HG02943 (cell line): ENCODE data around the gene ARHGAP12.

ENCODE experiments used
- ATAC-seq: cut with Tn5 transposase; IDR thresholded peaks from one replicate; pipeline ENCODE4 v1.9.1; 2021; ENCODE audit warnings: mild to moderate bottlenecking, low read depth, moderate library complexity; ENCODE audit not compliant: unreplicated experiment

ARHGAP12 gene

DNA sequence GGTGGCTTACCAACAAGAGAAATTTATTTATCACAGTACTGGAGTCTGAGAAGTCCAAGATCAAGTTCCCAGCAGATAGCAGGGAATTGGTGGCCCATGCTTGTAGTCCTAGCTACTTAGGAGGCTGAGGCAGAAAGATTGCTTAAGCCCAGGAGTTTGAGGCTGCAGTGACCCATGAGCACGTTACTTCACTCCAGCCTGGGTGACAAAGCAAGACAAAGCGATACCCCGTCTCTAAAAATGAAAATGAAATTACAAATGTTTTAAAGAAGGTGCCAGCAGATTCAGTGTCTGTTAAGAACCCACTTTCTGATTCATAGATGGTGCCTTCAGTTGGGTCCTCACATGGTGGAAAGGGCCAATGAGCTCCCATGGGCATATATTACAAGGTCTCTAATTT, 20.6 kb upstream of the ARHGAP12 start:
- ATAC-seq = no peak

DNA sequence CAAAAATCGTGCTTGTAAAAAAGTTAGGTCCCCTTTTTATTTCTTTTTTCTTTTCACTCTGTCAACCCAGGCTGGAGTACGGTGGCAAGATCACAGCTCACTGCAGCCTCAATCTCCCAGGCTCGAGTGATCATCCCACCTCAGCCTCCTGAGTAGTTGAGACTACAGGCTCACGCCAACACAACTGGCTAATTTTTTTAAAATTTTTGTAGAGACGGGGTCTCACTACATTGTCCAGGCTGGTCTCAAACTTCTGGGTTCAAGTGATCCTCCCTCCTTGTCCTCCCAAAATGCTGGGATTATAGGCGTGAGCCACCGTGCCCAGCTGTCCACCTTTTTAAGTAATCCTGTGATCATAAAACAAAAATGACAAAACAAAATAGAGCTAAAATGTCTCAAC, 19.4 kb upstream of the ARHGAP12 start:
- no peak for ATAC-seq

DNA sequence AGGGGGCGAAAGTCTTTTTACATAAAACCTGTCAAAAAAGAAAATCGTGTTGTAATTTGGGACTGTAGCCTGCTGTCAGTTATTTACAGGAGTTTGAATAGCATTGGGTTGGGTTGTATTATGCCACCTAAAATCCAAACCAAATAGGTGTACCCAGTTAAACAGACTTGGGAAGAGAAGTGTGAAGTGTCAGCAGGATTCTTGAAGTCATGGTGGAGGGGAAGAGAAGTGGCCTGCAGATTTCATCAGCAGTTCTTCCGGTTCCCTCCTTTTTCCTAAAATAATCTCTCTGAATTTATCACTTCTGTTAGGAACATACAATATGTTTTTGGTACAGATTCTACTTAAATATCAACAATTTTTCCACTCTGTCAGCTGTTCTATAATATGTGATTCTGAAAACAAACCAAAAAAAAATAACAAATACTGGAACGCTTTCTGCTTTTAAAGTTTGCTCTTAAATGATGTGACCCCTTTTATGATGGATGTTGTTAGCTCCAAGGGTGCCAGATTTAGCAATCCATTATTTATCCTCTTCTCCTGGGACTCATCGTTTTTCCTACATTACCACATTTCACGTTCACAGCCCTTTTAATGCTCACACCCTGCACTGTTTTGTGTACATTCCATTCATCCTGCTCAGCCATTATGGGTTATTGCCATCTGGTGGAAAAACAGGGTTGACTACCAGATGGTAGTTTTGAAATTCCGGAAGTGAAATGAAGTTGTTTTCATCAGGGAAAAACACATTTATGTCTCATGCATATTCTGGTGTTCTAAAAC, 18.7 kb upstream of the ARHGAP12 start:
- ATAC-seq = no peak

DNA sequence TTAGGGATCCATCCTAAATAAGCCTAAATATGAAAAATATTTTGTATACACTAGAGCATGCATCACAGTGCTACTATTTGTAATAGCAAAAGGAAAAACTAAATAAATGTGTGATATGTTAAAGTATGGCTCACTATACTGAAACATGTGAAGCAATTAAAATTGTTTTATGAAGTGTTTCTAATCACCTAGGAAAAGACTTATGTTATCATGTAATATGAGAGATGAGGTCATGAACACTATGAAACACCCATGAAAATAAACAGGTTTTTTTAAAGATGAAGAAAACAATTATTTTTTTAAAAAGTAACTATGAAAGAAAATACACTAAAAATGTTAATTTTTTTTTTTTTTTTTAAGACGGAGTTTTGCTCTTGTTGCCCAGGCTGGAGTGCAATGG, 16.8 kb upstream of the ARHGAP12 start:
- no peak for ATAC-seq

DNA sequence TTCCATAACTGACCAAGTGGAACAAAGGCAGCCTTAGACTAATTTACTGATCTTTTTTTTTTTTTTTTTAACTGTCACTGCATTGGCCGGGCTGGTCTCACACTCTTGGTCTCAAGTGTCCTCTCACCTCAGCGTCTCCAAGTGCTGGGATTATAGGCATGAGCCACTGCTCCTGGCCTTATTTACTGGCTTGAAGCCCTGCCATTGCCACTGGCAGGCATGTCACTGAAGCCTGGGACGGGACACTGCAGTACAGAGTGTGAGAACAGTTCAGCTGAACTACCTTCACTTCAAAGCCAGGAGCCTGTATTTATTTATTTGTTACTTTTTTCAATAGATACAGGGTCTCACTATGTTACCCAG, 15.4 kb upstream of the ARHGAP12 start:
- no peak for ATAC-seq

DNA sequence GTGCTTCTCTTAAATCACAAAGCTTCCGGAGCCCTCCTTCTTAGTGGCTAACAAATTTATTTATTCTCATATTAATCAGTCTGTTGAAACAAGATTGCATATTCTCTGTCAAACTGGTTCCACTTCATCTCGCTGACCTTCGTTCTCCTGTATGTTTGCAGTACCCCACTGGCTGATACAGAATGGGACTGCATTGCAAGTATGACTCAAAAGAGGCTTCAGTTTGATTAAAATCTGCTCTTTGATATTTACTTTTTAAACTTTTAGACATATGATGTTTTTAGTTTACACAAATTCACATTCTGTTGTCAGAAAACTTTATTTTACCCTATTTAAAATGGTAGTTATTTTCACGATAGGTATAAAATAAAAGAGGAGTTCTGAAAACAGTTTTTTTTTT, 14.3 kb upstream of the ARHGAP12 start:
- no peak for ATAC-seq

DNA sequence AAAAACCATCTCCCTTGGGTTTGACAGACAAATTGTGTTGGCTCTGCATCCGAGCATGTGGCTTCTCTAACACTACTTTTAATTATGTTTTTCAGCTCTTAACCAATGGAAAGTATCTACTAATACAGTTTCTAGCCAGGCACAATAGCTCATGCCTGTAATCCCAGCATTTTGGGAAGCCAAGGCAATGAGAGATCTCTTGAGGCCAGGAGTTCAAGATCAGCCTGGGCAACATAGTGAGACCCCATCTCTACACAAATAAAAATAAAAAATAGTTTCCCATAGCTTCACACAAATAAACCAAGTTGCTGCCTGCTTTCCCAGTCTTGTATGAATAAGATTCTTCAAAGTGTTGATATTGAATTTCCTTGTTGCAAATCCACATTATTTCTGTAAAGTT, 13.8 kb upstream of the ARHGAP12 start:
- no peak for ATAC-seq

DNA sequence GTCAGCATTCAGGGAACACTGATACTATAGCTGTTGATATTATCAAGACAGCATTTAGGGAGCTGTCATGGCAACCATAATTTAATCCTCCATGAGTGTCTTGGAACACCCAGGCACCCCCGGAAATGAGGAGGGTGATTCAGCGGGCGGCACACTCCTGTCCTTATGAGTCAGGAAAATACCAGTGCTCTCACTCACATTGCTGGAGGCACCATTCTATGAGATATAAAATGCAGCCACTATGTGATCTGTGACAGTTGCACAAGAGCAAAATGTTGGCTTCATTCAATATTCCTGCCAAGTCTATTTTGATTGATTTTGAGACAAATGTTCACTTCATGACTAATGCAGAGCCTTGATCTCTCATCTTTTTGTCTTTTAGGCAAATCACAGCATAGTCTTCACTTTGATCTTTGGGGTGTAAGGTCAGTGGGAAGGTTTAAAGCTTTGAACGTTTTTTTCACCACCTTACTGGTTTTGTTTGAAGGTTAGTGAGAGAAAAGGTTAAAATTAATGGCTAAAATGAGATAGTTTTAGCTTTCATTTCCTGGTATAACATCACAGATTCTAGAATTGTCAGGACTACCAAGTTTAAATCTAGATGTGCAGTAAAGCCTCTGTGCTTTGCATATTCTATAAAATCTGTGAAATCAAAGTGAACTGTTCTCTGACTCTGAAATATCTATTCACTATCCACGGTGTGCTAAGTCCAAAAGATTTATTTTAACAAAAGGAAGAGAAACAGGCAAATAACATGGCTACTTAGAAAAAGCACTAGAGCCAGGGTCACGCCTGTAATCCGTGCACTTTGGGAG, 12.4 kb upstream of the ARHGAP12 start:
- ATAC-seq = no peak

DNA sequence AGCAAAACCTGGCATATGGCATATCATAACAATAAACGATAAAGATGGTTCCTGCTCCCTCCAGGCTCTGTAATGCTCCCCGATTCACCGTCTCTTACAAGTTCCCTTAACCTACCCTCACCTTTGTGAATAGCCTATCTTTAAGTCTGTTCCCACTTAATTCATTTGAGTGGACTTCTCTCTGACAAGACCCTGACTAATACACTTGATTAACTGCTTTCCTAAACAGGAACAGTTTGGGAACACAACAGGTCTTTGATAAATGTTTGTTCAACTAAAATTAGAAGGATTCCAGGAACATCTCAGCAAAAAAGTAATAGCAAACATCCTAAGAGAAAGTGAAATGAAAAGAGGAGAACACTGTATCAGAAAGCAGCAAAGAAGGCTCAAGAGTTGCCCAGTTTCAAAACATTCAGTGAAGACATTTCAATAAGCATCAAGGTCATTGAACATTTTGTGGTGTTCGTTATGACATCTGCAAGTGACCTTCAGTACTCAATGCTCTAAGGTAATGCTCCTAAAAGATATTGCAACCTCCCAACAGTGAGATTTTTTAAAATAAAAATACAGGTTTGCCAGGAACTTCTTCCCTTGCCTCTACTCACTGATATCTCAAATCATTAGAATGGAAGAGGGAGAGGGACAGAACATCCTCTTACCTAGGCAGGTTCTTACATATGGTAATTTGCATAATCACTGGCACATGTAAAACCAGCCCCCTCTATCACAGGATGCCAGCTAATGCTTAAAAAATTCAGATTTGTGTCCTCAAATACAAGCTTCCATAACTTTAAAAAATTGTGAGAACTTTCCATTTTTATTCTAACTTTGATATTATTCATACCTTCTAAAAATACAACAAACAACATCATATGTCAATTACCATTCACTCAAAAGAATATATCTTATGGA, 11.4 kb upstream of the ARHGAP12 start:
- ATAC-seq = no peak

DNA sequence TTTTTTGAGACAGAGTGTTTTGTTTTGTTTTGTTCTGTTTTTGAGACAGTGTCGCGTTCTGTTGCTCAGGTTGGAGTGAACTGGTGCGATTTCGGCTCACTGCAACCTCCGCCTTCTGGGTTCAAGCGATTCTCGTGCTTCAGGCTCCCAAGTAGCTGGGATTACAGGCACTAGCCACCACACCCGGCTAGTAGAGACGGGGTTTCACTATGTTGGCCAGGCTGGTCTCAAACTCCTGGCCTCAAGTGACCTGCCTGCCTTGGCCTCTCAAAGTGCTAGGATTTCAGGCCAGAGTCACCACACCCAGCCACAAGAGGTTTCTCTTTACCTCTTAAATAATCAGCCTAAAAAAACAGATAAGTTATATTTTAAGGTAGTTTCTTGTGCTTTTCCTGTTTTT, 8.7 kb upstream of the ARHGAP12 start:
- no peak for ATAC-seq

DNA sequence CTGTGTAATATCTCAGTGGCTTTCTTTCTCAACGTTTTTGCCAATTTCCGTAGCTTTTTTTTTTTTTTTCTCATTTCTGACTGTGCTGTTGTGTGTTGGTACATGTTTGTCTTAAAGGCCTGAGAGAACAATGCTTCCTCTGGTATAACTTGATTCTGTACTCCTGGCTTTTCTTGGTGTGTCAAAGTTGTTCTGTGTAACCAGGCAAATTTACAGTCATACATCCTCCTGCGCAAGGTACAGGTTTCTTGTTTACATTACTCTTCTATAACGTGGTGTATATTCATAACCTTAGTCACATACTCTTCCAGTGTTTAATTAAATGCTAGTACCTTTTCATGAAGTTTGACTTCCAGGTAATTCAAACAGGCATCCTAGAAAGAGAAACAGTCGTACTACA, 8.3 kb upstream of the ARHGAP12 start:
- ATAC-seq = no peak

DNA sequence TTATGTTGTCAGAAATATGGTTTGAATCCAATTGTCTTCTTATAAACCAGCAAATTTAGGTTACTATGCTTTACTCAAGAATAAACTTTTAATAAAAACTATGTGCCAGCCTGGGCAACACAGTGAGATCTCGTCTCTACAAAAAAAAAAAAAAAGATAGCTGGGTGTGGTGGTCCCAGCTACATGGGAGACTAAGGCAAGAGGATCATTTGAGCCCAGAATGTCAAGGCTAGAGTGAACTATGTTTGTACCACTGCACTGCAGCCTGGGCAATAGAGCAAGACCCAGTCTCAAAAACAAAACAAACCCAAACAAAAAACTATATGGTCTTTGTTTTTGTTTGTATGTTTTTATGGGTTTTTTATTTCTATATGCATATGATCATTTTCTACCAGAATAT, 7.5 kb upstream of the ARHGAP12 start:
- ATAC-seq = no peak

DNA sequence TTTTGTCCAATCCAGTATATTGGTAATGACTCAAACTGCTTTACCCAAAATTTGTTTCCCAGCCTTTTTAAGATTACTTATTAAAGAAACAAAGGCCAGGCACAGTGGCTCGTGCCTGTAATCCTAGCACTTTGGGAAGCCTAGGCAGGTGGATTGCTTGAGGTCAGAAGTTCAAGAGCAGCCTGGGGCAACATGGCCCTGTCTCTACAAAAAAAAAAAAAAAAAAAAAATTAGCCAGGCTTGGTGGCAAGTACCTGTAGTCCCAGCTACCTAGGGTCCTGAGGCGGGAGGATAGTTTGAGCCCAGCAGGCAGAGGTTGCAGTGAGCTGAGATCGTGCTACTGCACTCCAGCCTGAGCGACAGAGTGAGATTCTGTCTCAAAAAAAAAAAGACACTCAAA, 7.0 kb upstream of the ARHGAP12 start:
- ATAC-seq = no peak

DNA sequence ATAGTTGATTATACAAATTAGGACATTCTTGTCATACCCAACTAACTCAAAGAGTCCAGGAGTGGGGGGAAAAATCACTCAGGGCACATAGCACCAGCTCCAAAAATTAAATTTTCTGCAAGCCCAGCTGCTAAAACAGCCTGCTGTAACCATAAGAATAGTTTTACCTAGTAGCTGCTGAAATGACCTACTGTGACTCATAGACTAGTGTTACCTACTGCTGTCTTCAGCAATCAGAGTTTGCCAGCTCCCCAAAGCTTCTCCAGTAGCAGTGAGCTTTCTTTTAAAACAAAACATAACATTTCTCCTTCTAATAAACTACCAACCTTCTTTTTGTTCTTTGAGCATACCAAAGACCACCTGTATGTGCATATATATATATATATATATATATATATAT, 4.2 kb upstream of the ARHGAP12 start:
- no peak for ATAC-seq

DNA sequence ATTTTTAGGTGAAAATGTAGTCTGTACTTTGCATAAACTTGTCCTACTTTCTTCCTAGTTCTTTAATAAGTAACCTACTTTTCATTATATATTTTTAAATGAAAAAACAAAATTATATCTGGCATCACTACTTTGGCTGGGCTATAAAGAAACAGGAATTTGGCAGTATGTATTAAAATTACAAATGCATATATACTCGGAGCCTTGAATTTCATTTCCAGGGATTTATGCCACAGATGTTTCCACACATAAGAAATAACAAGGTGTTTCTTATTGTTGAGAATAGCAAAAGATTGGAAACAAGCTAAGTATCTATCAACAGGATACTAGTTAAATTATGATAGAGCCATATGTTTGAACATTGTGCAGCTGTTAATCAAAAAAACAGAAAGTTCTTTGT, 2.2 kb upstream of the ARHGAP12 start:
- no peak for ATAC-seq

DNA sequence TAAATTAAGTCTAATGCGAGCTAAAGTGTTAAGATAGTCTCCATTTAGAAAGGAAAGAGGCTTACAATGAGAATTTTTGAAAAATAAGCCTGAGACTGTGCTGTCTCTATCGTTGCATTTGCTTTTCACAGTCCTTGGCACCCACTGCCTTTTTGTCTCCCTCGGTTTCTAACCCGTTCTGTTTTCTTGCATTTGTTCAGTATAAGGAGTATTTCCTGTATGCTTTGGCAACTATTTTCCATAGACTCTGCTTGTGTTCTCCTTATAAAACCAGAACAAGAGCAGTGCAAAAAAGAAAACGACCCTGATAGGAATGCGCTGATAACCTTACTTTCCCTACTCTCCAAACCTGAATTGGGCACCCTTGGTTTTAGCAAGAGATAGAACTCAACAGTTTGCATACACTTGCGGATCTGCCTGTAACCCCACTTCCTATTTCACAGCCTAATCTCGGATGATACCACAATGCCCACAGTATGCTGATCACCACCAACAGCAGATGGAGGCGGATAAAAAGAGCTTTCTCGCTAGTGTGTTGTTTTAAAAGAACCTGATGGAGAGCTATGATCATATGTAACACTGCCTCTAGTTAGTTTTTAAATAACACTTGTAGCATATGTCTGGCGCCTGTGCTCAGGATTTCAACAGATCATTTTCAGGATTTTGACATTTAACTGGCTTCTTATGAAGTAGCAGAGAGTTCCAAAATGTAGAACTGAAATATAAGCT, 1.6 kb upstream of the ARHGAP12 start:
- no peak for ATAC-seq

DNA sequence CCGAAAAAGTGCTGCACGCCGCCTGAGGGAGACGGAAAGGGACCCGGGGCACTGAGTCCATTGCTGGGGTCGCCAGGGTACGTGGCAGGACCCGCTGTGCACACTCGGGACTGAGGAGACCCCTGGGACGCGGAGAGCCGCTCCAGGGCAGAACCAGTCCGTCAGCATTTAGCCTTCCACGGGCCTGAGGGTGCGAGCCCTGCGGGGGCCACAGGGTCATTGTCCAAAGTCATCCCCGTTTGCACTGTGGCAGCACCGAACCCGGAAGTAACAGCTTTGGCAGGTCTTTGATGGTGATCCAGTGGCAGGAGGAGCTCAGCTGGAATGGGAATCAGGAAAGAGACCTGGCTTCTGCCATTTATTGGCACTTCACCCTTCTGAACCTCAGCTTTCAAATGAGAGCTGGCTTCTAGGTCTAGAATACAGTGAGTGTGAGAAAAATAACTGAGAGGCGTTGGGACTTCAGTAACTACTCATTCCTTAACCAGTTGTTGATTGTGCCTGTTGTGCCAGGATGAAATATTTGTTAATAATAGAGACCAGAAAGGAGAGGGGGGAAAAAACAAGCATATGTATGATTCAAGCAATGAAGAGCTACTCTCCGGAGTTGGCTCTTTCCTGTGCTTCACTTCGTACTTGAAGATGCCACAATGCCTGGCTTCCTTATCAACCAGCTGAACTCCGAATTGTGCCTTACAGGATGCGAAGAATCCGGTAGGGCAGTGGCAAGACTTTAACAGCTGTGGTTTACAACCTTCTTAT, 811 bp upstream of the ARHGAP12 start:
- ATAC-seq = peak; percentile 13

DNA sequence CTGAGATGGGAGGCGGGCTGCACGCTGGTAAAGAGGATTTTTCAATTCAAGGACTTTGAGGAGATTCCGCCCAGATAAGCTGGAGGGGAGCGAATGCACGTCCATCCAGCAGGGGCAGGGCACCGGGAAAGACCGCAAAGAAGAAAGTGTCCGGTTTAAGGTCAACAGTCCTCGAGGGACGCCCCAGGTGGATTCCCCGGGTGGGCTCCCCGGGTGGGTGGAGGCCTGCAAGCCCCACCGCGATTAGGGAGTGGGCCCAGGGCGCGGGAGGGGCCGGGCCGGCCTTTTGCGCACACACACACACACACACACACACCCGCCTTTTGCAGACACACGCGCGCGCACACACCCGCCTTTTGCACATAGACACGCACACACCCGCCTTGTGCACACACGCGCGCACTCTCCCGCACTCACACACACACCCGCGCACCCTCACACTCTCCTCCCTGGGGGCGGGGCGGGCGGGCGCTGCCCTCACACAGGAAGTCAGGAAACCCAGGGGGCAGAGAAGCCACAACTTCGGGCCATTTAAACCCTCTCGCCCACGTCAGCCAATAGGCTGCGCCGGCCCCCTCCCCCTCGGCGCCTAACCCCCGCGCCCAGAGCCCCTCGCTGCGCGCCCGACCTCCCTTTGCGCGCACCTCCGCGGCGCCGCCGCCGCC, 615 bp downstream of the ARHGAP12 start:
- peak; percentile 37 for ATAC-seq

DNA sequence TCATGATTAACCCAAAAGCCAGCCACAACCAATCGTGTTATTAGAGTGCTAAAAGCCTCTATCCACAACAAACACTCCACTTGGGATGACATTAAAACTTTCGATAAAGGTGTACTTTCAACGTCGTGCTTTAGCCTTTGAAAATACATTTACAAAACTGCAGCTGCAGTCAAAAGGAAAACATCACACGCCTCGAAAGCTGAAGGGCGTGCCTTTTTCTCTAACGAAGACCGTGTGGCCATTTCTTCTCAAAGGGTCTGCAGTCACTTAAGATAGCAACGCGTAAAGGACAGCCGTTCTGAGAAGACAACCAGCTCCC, 1.1 kb downstream of the ARHGAP12 start:
- ATAC-seq = peak; percentile 2
